ENCODE results near the gene JAK2. TPM values are rescaled to one million over a fixed set of nuclear protein-coding genes. Genes with fewer than 3 reads are reported as not detected.

JAK2 gene
- total RNA-seq, 1 donor = 21.0 TPM

- no peak overlapping the region for H3K27ac ChIP-seq (ENCODE audit: low read depth, low read length)
Observed at GRCh38 chr9:4970970-4971641, 14.0 kb upstream of the JAK2 start.

GRCh38 chr9:4973246-4973645 lies 11.8 kb upstream of the JAK2 start:
- Histone ChIP-seq H3K9me3 (ENCODE audit: low read depth, low read length) (no peaks in the 10 kb centered on the region), H4K20me1 (ENCODE audit: insufficient read depth, low read length) (no peaks in the 10 kb centered on the region), H3K27me3 (ENCODE audit: insufficient read depth, low read length) (no peaks in the 10 kb centered on the region), H3K4me2 (ENCODE audit: insufficient read depth, low read length) (no peak overlapping the region), H2AFZ (ENCODE audit: low read length) (no peak overlapping the region), H3K79me2 (ENCODE audit: insufficient read depth, low read length) (no peaks in the 10 kb centered on the region), H3K27ac (ENCODE audit: low read depth, low read length) (no peak overlapping the region), H3K4me3 (ENCODE audit: insufficient read depth, low read length) (no peak overlapping the region), H3K4me1 (ENCODE audit: insufficient read depth, low read length) (peaks cover 7% of the 10 kb centered on the region), H3K36me3 (ENCODE audit: insufficient read depth, low read length) (no peaks in the 10 kb centered on the region)
- no peak for TF ChIP-seq CTCF (IDR thresholded peaks at IDR 0.05; ENCODE audit: extremely low read depth, low read depth, low read length)
- DNase-seq (ENCODE audit: insufficient read length, low spot score, missing footprints) = no peak

More at GRCh38 chr9:4970970-4971641, 14.0 kb upstream of the JAK2 start:
- Histone ChIP-seq H4K20me1 (ENCODE audit: insufficient read depth, low read length) (no peaks in the 10 kb centered on the region), H3K36me3 (ENCODE audit: insufficient read depth, low read length) (no peaks in the 10 kb centered on the region), H3K79me2 (ENCODE audit: insufficient read depth, low read length) (no peaks in the 10 kb centered on the region), H3K9me3 (ENCODE audit: low read depth, low read length) (no peaks in the 10 kb centered on the region), H3K4me2 (ENCODE audit: insufficient read depth, low read length) (no peak overlapping the region), H3K27me3 (ENCODE audit: insufficient read depth, low read length) (no peaks in the 10 kb centered on the region), H3K4me1 (ENCODE audit: insufficient read depth, low read length) (peaks cover 20% of the 10 kb centered on the region), H3K4me3 (ENCODE audit: insufficient read depth, low read length) (no peak overlapping the region), H2AFZ (ENCODE audit: low read length) (no peak overlapping the region)
- no peak for TF ChIP-seq CTCF (IDR thresholded peaks at IDR 0.05; ENCODE audit: extremely low read depth, low read depth, low read length)
- no peak for DNase-seq (ENCODE audit: insufficient read length, low spot score, missing footprints)

- Histone ChIP-seq H3K4me2 (ENCODE audit: insufficient read depth, low read length) (no peak overlapping the region), H3K27ac (ENCODE audit: low read depth, low read length) (no peak overlapping the region), H3K79me2 (ENCODE audit: insufficient read depth, low read length) (no peaks in the 10 kb centered on the region), H3K36me3 (ENCODE audit: insufficient read depth, low read length) (no peaks in the 10 kb centered on the region), H3K4me1 (ENCODE audit: insufficient read depth, low read length) (peaks cover 7% of the 10 kb centered on the region), H2AFZ (ENCODE audit: low read length) (no peak overlapping the region), H4K20me1 (ENCODE audit: insufficient read depth, low read length) (no peaks in the 10 kb centered on the region), H3K27me3 (ENCODE audit: insufficient read depth, low read length) (no peaks in the 10 kb centered on the region), H3K4me3 (ENCODE audit: insufficient read depth, low read length) (no peak overlapping the region), H3K9me3 (ENCODE audit: low read depth, low read length) (no peaks in the 10 kb centered on the region)
- no peak for DNase-seq (ENCODE audit: insufficient read length, low spot score, missing footprints)
- TF ChIP-seq CTCF (IDR thresholded peaks at IDR 0.05; ENCODE audit: extremely low read depth, low read depth, low read length) = no peak
Observed at GRCh38 chr9:4973902-4974301, 11.2 kb upstream of the JAK2 start.

- no peak for TF ChIP-seq CTCF (IDR thresholded peaks at IDR 0.05; ENCODE audit: extremely low read depth, low read depth, low read length)
- no peak overlapping the region for H2AFZ ChIP-seq (ENCODE audit: low read length)
- H3K4me3 ChIP-seq (ENCODE audit: insufficient read depth, low read length) = no peak overlapping the region
- H4K20me1 ChIP-seq (ENCODE audit: insufficient read depth, low read length) = no peaks in the 10 kb centered on the region
- DNase-seq (ENCODE audit: insufficient read length, low spot score, missing footprints) = no peak
- no peaks in the 10 kb centered on the region for H3K36me3 ChIP-seq (ENCODE audit: insufficient read depth, low read length)
- H3K4me2 ChIP-seq (ENCODE audit: insufficient read depth, low read length) = no peak overlapping the region
- H3K9me3 ChIP-seq (ENCODE audit: low read depth, low read length) = no peaks in the 10 kb centered on the region
- H3K4me1 ChIP-seq (ENCODE audit: insufficient read depth, low read length) = peaks cover 14% of the 10 kb centered on the region
- no peak overlapping the region for H3K27ac ChIP-seq (ENCODE audit: low read depth, low read length)
- H3K79me2 ChIP-seq (ENCODE audit: insufficient read depth, low read length) = no peaks in the 10 kb centered on the region
- no peaks in the 10 kb centered on the region for H3K27me3 ChIP-seq (ENCODE audit: insufficient read depth, low read length)
Observed at GRCh38 chr9:4979239-4979638, 5.8 kb upstream of the JAK2 start.

Measured in osteoblast (primary cell).